ENCODE measurements around the gene SYNE1.
"Not testable (repeated sequence)": the region's sequence is repeated elsewhere in the genome, so short reads cannot be mapped to it uniquely, and the experiment has no call there.

The SYNE1 gene

DNA sequence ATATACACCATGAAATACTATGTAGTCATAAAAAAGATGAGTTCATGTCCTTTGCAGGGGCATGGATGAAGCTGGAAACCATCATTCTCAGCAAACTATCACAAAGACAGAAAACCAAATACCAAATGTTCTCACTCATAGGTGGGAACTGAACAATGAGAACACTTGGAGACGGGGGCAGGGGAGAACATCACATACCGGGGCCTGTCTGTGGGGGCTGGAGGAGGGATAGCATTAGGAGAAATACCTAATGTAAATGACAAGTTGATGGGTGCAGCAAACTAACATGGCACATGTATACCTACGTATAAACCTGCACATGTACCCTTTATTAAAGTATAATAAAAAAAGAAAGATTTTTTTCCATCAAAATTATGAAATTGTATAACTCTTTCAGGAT, 22.4 kb downstream of the SYNE1 start:
- not testable (repeated sequence) for DNase-seq (ENCODE audit: low read depth)

GRCh38 chr6:152609125-152609670, 28.0 kb downstream of the SYNE1 start:
- no peak for DNase-seq (ENCODE audit: low read depth)

DNA sequence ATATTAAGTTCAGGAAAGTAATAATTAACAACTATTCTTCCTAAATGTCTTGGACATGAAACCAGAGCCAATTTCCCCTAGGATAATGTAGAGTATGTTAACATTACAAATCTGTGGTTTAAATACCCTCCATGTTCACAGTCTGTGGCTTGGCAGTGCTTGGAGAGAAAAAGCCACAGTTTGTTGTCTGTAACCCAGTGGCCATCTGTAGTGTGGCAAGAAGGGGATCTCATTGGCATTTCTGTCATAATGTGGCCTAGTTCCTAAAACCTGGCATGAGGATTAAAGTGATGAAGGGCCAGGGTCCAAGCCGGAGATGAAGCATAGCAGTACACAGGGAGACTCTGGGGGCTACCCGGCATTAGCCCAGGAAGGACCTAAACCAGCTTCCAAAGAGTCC, 31.2 kb downstream of the SYNE1 start:
- DNase-seq (ENCODE audit: low read depth): no peak

DNA sequence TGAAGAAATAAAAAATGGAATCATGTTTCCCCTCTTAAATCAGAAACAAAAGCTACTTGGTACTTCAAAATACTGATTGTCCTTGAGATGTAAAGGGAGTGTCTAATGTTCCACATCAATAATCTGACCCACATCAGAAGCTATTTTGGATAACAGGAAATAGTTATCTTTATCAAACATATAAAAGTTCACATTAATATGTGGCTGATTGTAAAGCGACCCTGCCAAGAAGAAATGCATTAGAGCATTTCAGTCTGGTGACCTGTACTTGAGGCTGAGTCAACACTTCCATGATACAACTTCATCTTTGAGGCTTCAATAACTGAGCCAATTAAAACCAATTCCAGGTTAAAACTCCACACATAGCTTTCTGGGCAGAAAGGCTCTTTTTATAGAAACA, 31.8 kb downstream of the SYNE1 start:
- no peak for DNase-seq (ENCODE audit: low read depth)

DNA sequence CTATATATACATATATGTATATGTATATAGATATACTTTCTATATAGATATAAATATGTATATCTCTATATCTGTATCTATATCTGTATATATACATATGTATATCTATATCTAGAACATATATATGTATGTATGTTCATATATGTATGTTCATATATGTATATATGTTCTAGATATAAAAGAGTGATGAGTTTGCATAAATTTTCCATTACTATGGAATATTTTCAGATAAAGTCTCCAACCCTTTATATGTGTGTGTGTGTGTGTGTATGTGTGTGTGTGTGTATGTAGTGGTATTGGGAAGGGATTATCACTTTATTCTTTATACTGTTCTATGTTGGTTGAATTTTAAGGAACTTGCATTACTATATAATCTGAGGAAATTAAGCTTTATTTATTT, 33.3 kb downstream of the SYNE1 start:
- DNase-seq (ENCODE audit: low read depth): no peak

DNA sequence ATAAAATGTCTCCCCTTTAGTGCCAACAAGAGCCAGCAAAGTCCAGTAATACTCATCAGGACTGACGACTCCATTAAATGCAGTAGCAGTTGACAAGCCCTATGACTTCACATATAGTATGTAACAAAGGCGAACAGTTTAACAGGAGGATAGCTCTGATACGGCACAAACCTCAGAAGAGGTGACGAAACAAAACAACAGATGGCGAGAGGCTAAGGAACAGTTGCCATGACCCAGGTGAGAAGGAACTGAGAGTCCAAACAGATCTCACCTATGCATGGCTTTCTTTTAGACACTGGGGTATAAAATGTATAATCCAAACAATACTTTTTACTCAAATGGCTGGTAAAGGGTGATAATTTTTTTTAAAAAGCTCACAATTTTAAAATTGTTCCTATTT, 37.1 kb downstream of the SYNE1 start:
- no peak for DNase-seq (ENCODE audit: low read depth)

DNA sequence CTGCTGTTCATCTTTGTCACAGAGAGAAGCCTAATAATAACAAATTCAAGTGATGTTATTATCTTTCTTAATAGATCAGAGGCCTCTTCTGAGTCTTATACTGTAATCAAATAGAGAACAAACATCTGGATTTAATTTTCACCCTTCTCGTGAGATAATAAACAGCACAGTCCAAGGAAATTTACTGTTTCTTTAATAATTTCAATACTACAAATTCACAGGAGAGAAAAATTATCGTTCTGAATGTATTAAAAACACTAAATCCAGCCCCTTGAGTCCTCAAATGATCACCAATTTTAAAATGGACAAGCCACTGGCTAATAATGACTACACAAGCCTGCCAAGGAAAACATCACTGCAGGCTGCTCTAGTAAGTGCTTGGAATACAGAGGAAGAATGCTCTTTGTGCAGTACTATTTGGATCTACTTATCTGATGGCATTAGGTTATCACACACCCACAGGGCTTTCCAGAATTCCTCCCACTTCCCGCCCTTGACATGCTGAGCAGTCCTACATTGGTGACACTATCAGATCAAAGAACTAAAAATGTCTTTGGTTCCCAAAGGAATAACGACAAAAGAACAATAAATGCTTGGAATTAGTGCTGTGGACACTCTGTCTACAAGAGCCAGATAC, 38.1 kb downstream of the SYNE1 start:
- DNase-seq (ENCODE audit: low read depth): no peak

- no peak for DNase-seq (ENCODE audit: low read depth)
These were observed 38.7 kb downstream of the SYNE1 start for GRCh38 chr6:152598421-152598820.

DNA sequence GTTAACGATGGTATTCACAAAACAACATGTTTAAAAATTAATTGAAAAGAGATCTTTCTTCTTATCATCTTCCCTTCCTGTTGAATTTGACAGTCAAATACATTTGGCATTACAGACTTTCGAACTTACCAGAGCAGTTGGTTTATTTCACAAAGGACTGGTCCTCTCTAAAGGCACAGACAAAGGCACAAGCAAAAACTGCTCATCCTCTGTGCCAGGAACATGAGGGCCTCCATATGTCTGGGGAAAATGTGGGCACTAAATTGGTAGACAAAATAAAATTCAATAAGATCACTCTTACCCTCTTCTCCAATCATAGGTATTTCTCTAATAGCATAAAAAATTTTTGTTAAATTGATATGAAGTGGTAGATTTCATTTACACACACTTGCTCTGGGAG, 40.4 kb downstream of the SYNE1 start:
- DNase-seq (ENCODE audit: low read depth): no peak

GRCh38 chr6:152595499-152595898, 41.7 kb downstream of the SYNE1 start:
- no peak for DNase-seq (ENCODE audit: low read depth)

DNA sequence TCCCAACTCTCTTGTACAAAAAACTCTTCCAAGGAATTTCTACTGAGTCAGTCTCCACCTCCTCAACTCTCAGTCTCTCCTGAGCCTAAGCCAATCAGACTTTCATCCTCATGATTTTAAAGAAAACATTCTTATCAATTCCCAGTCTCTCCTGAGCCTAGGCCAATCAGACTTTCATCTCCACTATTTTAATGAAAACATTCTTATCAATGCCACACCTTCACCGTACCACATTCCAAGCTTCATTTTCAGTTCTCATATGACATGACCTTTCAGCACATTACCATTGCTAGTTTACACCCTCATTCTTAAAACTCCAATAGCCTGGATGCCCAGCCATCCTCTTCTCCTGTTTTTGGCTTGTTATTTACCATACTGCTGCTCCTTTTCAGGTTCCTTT, 42.5 kb downstream of the SYNE1 start:
- DNase-seq (ENCODE audit: low read depth): no peak

GRCh38 chr6:152588456-152588855, 48.7 kb downstream of the SYNE1 start:
- DNase-seq (ENCODE audit: low read depth): no peak

DNA sequence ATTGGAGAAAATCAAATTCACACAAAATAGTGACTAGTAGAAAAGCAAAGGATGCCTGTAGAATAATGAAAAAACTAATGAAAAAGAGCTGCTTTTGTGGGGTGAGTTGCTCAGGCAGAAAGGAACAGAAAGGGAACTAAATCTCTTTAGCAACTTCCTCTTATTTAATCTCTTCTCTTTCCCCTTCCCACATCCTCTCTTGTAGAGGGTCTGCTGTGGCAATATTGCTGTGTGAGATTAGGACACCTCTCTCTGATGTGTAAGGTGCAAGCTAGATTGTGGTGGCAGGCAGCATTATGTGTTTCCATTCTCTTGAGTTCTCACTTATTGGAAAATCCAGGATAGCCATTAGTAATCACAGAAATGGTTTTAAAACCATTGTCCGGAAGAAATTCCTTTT, 49.7 kb downstream of the SYNE1 start:
- DNase-seq (ENCODE audit: low read depth): no peak

DNA sequence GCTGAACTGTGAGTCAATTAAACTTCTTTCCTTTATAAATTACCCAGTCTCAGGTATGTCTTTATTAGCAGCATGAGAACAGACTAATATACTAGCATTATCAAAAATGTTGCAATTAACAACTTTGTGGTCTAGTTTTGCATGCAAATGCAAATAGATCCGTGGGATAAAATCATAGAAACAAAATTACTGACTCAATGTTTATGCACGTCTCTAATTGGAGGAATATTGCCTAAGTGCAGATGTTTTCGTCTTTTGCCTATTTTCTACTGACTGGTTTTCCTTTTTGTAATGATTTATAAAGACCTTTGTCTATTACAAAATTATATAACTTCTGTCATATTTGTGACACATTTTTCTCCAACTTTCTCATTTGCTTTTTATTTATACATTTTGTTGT, 51.9 kb downstream of the SYNE1 start:
- no peak for DNase-seq (ENCODE audit: low read depth)

DNA sequence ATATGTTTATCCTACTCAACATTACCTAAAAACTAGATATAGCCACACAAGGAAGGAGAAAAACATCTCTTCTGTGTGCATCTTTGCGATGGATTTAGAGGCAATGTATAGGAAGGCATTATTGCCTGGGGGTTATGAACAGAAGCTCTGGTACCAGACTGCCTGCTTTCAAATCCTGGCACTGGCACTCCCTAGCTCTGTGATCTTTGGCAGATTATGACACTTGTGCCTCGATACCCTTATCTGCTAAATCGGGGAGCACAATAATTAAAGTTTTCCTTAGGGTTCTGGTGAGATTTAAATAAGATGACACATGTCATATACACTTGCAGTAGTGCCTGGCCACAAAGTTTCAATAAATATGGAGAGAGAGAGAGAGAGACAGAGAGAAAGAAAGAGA, 53.3 kb downstream of the SYNE1 start:
- DNase-seq (ENCODE audit: low read depth): no peak

DNA sequence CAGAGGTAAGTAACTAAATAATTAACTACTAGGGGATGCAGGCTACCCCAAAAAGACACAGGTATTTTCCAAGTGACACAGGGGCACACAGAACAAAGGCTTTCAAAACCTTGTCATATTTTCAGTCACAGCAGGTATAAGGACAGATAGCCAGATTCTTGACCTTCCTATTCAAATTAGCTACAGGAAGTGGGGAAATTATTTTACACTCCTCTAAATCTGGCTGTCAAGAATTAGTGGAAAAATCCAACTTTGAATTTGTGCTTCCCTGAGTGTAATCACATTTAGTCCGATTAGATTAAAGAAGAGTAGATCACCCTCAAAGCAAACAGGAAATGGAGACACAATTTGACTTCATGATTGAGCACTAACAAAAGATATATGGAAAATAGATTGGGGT, 60.6 kb downstream of the SYNE1 start:
- DNase-seq (ENCODE audit: low read depth): no peak

DNA sequence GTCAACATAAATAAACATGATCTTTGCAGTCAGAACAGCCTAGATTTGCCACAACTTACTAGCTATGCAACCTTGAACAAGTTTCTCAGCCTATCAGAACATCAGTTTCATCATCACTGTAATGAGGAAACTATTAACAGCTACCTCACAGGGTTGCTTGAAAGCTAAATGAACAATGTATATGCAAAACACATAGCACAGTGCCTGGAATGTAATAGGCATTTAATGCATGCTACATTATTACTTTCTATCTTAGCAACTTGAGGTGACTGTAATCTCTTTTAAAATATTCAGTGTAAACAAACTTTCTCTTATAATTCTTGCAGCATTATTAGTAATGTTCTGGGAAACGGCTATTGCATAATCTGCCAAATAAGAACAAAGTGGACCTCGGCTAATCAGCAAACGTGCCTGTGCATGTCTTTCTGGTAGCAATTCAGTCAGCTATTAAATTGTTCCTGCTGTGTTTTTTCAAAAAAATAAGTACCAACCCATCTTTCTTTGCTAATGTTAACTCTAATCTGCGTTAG, 61.5 kb downstream of the SYNE1 start:
- DNase-seq (ENCODE audit: low read depth): no peak

GRCh38 chr6:152575161-152575560, 62.0 kb downstream of the SYNE1 start:
- DNase-seq (ENCODE audit: low read depth): no peak

- no peak for DNase-seq (ENCODE audit: low read depth)
These were observed 63.4 kb downstream of the SYNE1 start for GRCh38 chr6:152573762-152574161.

- DNase-seq (ENCODE audit: low read depth): no peak
These were observed 64.6 kb downstream of the SYNE1 start for GRCh38 chr6:152572338-152573088.

- no peak for DNase-seq (ENCODE audit: low read depth)
These were observed 65.2 kb downstream of the SYNE1 start for GRCh38 chr6:152571943-152572337.

- no peak for DNase-seq (ENCODE audit: low read depth)
These were observed 66.1 kb downstream of the SYNE1 start for GRCh38 chr6:152571089-152571488.

GRCh38 chr6:152566103-152566875, 70.9 kb downstream of the SYNE1 start:
- no peak for DNase-seq (ENCODE audit: low read depth)
